Stromal cell of bone marrow (primary cell): ENCODE data around the gene CTDP1.
"Not testable (repeated sequence)": the region's sequence is repeated elsewhere in the genome, so short reads cannot be mapped to it uniquely, and the experiment has no call there.

ENCODE experiments used
- DNase-seq: peaks from one replicate; pipeline ENCODE4 v3.0.0-alpha.2; 2012; ENCODE audit warnings: low read depth

CTDP1 gene

GRCh38 chr18:79698668-79699335 is 19.2 kb downstream of the CTDP1 start:
- no peak for DNase-seq

- no peak for DNase-seq
These were observed 20.1 kb downstream of the CTDP1 start for GRCh38 chr18:79699653-79700052.

GRCh38 chr18:79702906-79703305 is 23.3 kb downstream of the CTDP1 start:
- no peak for DNase-seq

GRCh38 chr18:79704631-79705030 is 25.0 kb downstream of the CTDP1 start:
- no peak for DNase-seq

- DNase-seq = no peak
These were observed 25.7 kb downstream of the CTDP1 start for GRCh38 chr18:79705272-79705671.

GRCh38 chr18:79706006-79706405 is 26.4 kb downstream of the CTDP1 start:
- no peak for DNase-seq

GRCh38 chr18:79706658-79707057 is 27.1 kb downstream of the CTDP1 start:
- no peak for DNase-seq

GRCh38 chr18:79707239-79707638 is 27.6 kb downstream of the CTDP1 start:
- DNase-seq = no peak

GRCh38 chr18:79707671-79708070 is 28.1 kb downstream of the CTDP1 start:
- DNase-seq = no peak

GRCh38 chr18:79708412-79708811 is 28.8 kb downstream of the CTDP1 start:
- DNase-seq = no peak

- DNase-seq = no peak
These were observed 32.7 kb downstream of the CTDP1 start for GRCh38 chr18:79712206-79712857.

GRCh38 chr18:79713341-79713740 is 33.7 kb downstream of the CTDP1 start:
- no peak for DNase-seq

GRCh38 chr18:79714531-79715240 is 35.1 kb downstream of the CTDP1 start:
- DNase-seq = no peak

- DNase-seq = no peak
These were observed 35.7 kb downstream of the CTDP1 start for GRCh38 chr18:79715280-79715679.

GRCh38 chr18:79717059-79717458 is 37.5 kb downstream of the CTDP1 start:
- no peak for DNase-seq

- no peak for DNase-seq
These were observed 38.0 kb downstream of the CTDP1 start for GRCh38 chr18:79717555-79718074.

- DNase-seq = no peak
These were observed 38.5 kb downstream of the CTDP1 start for GRCh38 chr18:79718126-79718525.

- DNase-seq = no peak
These were observed 39.4 kb downstream of the CTDP1 start for GRCh38 chr18:79718878-79719477.

GRCh38 chr18:79719478-79720358 is 40.1 kb downstream of the CTDP1 start:
- not testable (repeated sequence) for DNase-seq

- DNase-seq = no peak
These were observed 40.7 kb downstream of the CTDP1 start for GRCh38 chr18:79720359-79720733.

GRCh38 chr18:79723036-79723435 is 43.4 kb downstream of the CTDP1 start:
- DNase-seq = no peak

- no peak for DNase-seq
These were observed 44.0 kb downstream of the CTDP1 start for GRCh38 chr18:79723628-79724027.
